GM19239 (cell line): ENCODE results near the gene EHD2.

Experiments
- DNase-seq: peaks from one replicate; pipeline ENCODE4 v3.0.0; 2011; ENCODE audit warnings: low spot score; ENCODE audit not compliant: insufficient read length
- FAIRE-seq: peaks from 2 replicates; lab custom pipeline; 2011; peaks lifted over from hg19 to GRCh38; lab: Jason Lieb, UNC

Gene EHD2

GRCh38 chr19:47792616-47793015 is 79.4 kb downstream of the EHD2 start:
- DNase-seq = no peak

More at GRCh38 chr19:47792616-47793015, 79.4 kb downstream of the EHD2 start:
- FAIRE-seq = no peak
